ENCODE measurements around the gene IFTAP.
A peak's percentile ranks its signal among the peaks of the same experiment; 100 is the strongest.

The IFTAP gene

GRCh38 chr11:36620246-36620645 is 25.9 kb downstream of the IFTAP start:
- no peaks in the 10 kb centered on the region for H3K4me1 ChIP-seq
- no peaks in the 10 kb centered on the region for H3K36me3 ChIP-seq (ENCODE audit: control insufficient read depth, insufficient read depth, low read length)
- no peaks in the 10 kb centered on the region for H3K79me2 ChIP-seq
- no peaks in the 10 kb centered on the region for H3K9me3 ChIP-seq (ENCODE audit: control insufficient read depth, low read length)
- no peak overlapping the region for H2AFZ ChIP-seq
- no peak for TF ChIP-seq CTCF (IDR thresholded peaks at IDR 0.05)
- no peak overlapping the region for H3K9ac ChIP-seq
- H3K27me3 ChIP-seq (ENCODE audit: control insufficient read depth, insufficient read depth, low read length), result no peaks in the 10 kb centered on the region
- no peak overlapping the region for H3K4me2 ChIP-seq (ENCODE audit: low read length)
- no peak overlapping the region for H3K4me3 ChIP-seq (ENCODE audit: low read depth, low read length)
- H3K27ac ChIP-seq, result no peak overlapping the region

GRCh38 chr11:36622431-36623136 is 28.3 kb downstream of the IFTAP start:
- peak; percentile 36 for TF ChIP-seq CTCF (IDR thresholded peaks at IDR 0.05)
- no peaks in the 10 kb centered on the region for H3K36me3 ChIP-seq (ENCODE audit: control insufficient read depth, insufficient read depth, low read length)

GRCh38 chr11:36623494-36623893 is 29.2 kb downstream of the IFTAP start:
- no peaks in the 10 kb centered on the region for H3K27me3 ChIP-seq (ENCODE audit: control insufficient read depth, insufficient read depth, low read length)
- H3K27ac ChIP-seq, result no peak overlapping the region
- H3K9me3 ChIP-seq (ENCODE audit: control insufficient read depth, low read length), result no peaks in the 10 kb centered on the region
- H3K79me2 ChIP-seq, result no peaks in the 10 kb centered on the region
- H3K4me1 ChIP-seq, result no peaks in the 10 kb centered on the region
- H2AFZ ChIP-seq, result no peak overlapping the region
- H3K4me2 ChIP-seq (ENCODE audit: low read length), result no peak overlapping the region
- no peak overlapping the region for H3K9ac ChIP-seq
- no peaks in the 10 kb centered on the region for H3K36me3 ChIP-seq (ENCODE audit: control insufficient read depth, insufficient read depth, low read length)
- no peak overlapping the region for H3K4me3 ChIP-seq (ENCODE audit: low read depth, low read length)
- no peak for TF ChIP-seq CTCF (IDR thresholded peaks at IDR 0.05)

More at GRCh38 chr11:36622431-36623136, 28.3 kb downstream of the IFTAP start:
- Histone ChIP-seq H3K9me3 (ENCODE audit: control insufficient read depth, low read length) (no peaks in the 10 kb centered on the region), H3K4me2 (ENCODE audit: low read length) (no peak overlapping the region), H3K27me3 (ENCODE audit: control insufficient read depth, insufficient read depth, low read length) (no peaks in the 10 kb centered on the region), H2AFZ (no peak overlapping the region), H3K4me1 (no peaks in the 10 kb centered on the region), H3K79me2 (no peaks in the 10 kb centered on the region), H3K4me3 (ENCODE audit: low read depth, low read length) (no peak overlapping the region), H3K9ac (no peak overlapping the region), H3K27ac (no peak overlapping the region)

- TF ChIP-seq CTCF (IDR thresholded peaks at IDR 0.05), result no peak
- Histone ChIP-seq H3K27me3 (ENCODE audit: control insufficient read depth, insufficient read depth, low read length) (no peaks in the 10 kb centered on the region), H3K4me1 (no peaks in the 10 kb centered on the region)
These were observed 32.7 kb downstream of the IFTAP start for GRCh38 chr11:36627006-36627405.

GRCh38 chr11:36627471-36627870 is 33.2 kb downstream of the IFTAP start:
- H3K4me1 ChIP-seq, result no peaks in the 10 kb centered on the region
- H3K9ac ChIP-seq, result no peak overlapping the region
- no peak overlapping the region for H3K27ac ChIP-seq
- H3K4me2 ChIP-seq (ENCODE audit: low read length), result no peak overlapping the region
- H3K4me3 ChIP-seq (ENCODE audit: low read depth, low read length), result no peak overlapping the region
- H3K9me3 ChIP-seq (ENCODE audit: control insufficient read depth, low read length), result no peaks in the 10 kb centered on the region
- H3K36me3 ChIP-seq (ENCODE audit: control insufficient read depth, insufficient read depth, low read length), result no peaks in the 10 kb centered on the region
- no peaks in the 10 kb centered on the region for H3K27me3 ChIP-seq (ENCODE audit: control insufficient read depth, insufficient read depth, low read length)
- no peaks in the 10 kb centered on the region for H3K79me2 ChIP-seq
- no peak for TF ChIP-seq CTCF (IDR thresholded peaks at IDR 0.05)
- no peak overlapping the region for H2AFZ ChIP-seq

More at GRCh38 chr11:36627006-36627405, 32.7 kb downstream of the IFTAP start:
- no peak overlapping the region for H3K4me3 ChIP-seq (ENCODE audit: low read depth, low read length)
- H3K9me3 ChIP-seq (ENCODE audit: control insufficient read depth, low read length), result no peaks in the 10 kb centered on the region
- H2AFZ ChIP-seq, result no peak overlapping the region
- H3K4me2 ChIP-seq (ENCODE audit: low read length), result no peak overlapping the region
- H3K27ac ChIP-seq, result no peak overlapping the region
- H3K9ac ChIP-seq, result no peak overlapping the region
- H3K36me3 ChIP-seq (ENCODE audit: control insufficient read depth, insufficient read depth, low read length), result no peaks in the 10 kb centered on the region
- H3K79me2 ChIP-seq, result no peaks in the 10 kb centered on the region

Data from parathyroid adenoma (tissue), 2 donors.